ENCODE data around the gene CYB5D1. TPM values are rescaled to one million over a fixed set of nuclear protein-coding genes. Genes with fewer than 3 reads are reported as not detected.

CYB5D1 gene
- total RNA-seq, 3 donors from 2014 or later, result 11.5 to 17.0 (median 12.2) TPM

DNA sequence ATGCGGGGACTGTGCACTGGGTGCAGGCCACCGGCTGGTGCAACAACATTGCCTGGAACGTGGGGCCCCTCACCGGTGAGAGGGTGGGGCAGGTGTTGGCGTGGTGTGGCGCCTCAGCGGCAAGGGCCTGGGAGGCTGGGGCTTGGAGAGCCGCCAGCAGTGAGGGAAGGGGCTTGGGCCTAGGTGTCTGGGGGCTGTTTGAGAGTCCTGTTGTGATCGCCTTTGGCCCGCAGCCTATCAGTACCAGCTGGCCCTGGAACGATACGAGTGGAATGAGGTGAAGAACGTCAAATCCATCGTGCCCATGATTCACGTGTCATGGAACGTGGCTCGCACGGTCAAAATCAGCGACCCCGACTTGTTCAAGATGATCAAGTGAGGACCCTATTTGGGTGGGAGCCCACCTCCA is 5.5 kb upstream of the CYB5D1 start:
- intact Hi-C loops (cut with DNase I, micrococcal nuclease), result no loop called here
- no peak for ATAC-seq

DNA sequence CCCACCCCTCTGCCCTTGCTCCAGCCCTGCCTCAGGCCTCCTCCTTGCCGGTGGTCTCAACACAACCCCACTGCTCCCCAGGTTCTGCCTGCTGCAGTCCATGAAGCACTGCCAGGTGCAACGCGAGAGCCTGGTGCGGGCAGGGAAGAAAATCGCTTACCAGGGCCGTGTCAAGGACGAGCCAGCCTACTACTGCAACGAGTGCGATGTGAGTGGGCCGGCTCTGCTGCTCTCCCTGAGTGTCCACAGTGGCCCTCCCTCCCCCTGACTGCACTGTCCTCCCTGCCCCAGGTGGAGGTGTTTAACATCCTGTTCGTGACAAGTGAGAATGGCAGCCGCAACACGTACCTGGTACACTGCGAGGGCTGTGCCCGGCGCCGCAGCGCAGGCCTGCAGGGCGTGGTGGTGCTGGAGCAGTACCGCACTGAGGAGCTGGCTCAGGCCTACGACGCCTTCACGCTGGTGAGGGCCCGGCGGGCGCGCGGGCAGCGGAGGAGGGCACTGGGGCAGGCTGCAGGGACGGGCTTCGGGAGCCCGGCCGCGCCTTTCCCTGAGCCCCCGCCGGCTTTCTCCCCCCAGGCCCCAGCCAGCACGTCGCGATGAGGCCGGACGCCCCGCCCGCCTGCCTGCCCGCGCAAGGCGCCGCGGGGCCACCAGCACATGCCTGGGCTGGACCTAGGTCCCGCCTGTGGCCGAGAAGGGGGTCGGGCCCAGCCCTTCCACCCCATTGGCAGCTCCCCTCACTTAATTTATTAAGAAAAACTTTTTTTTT is 4.7 kb upstream of the CYB5D1 start:
- Histone ChIP-seq H3K36me3 (ENCODE audit: low read depth) (peaks cover 15% of the 10 kb centered on the region), H3K4me1 (ENCODE audit: low read depth) (peaks cover 29% of the 10 kb centered on the region), H3K4me3 (no peak overlapping the region), H3K9me3 (no peaks in the 10 kb centered on the region)
- intact Hi-C loops (cut with DNase I, micrococcal nuclease), result no loop called here
- DNase-seq (peak in 2 of 3 donors; percentile 19 to 58), ATAC-seq (no peak)
- TF ChIP-seq, protein P1, sequence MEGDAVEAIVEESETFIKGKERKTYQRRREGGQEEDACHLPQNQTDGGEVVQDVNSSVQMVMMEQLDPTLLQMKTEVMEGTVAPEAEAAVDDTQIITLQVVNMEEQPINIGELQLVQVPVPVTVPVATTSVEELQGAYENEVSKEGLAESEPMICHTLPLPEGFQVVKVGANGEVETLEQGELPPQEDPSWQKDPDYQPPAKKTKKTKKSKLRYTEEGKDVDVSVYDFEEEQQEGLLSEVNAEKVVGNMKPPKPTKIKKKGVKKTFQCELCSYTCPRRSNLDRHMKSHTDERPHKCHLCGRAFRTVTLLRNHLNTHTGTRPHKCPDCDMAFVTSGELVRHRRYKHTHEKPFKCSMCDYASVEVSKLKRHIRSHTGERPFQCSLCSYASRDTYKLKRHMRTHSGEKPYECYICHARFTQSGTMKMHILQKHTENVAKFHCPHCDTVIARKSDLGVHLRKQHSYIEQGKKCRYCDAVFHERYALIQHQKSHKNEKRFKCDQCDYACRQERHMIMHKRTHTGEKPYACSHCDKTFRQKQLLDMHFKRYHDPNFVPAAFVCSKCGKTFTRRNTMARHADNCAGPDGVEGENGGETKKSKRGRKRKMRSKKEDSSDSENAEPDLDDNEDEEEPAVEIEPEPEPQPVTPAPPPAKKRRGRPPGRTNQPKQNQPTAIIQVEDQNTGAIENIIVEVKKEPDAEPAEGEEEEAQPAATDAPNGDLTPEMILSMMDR (IDR thresholded peaks at IDR 0.05), result no peak

More for the DNA sequence above, 5.5 kb upstream of the CYB5D1 start:
- Histone ChIP-seq H3K9me3 (no peaks in the 10 kb centered on the region), H3K4me3 (no peak overlapping the region), H3K36me3 (ENCODE audit: low read depth) (peaks cover 9% of the 10 kb centered on the region), H3K4me1 (ENCODE audit: low read depth) (peaks cover 26% of the 10 kb centered on the region)
- TF ChIP-seq, protein P1 (IDR thresholded peaks at IDR 0.05), result no peak
- peak in 2 of 3 donors; percentile 33 to 72 for DNase-seq

DNA sequence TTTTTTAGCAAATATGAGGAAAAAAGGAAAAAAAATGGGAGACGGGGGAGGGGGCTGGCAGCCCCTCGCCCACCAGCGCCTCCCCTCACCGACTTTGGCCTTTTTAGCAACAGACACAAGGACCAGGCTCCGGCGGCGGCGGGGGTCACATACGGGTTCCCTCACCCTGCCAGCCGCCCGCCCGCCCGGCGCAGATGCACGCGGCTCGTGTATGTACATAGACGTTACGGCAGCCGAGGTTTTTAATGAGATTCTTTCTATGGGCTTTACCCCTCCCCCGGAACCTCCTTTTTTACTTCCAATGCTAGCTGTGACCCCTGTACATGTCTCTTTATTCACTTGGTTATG is 4.1 kb upstream of the CYB5D1 start:
- no peaks in the 10 kb centered on the region for H3K9me3 ChIP-seq
- no peak overlapping the region for H3K4me3 ChIP-seq
- intact Hi-C loops (cut with DNase I, micrococcal nuclease), result no loop called here
- peak in 2 of 3 donors; percentile 25 to 61 for DNase-seq
- TF ChIP-seq, protein P1 (IDR thresholded peaks at IDR 0.05), result no peak
- H3K4me1 ChIP-seq (ENCODE audit: low read depth), result peaks cover 35% of the 10 kb centered on the region
- no peak for ATAC-seq
- peaks cover 15% of the 10 kb centered on the region for H3K36me3 ChIP-seq (ENCODE audit: low read depth)

DNA sequence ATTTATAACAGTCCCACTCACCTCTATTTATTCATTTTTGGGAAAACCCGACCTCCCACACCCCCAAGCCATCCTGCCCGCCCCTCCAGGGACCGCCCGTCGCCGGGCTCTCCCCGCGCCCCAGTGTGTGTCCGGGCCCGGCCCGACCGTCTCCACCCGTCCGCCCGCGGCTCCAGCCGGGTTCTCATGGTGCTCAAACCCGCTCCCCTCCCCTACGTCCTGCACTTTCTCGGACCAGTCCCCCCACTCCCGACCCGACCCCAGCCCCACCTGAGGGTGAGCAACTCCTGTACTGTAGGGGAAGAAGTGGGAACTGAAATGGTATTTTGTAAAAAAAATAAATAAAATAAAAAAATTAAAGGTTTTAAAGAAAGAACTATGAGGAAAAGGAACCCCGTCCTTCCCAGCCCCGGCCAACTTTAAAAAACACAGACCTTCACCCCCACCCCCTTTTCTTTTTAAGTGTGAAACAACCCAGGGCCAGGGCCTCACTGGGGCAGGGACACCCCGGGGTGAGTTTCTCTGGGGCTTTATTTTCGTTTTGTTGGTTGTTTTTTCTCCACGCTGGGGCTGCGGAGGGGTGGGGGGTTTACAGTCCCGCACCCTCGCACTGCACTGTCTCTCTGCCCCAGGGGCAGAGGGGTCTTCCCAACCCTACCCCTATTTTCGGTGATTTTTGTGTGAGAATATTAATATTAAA is 3.6 kb upstream of the CYB5D1 start:
- Histone ChIP-seq H3K9me3 (no peaks in the 10 kb centered on the region), H3K4me1 (ENCODE audit: low read depth) (peaks cover 41% of the 10 kb centered on the region), H3K4me3 (no peak overlapping the region), H3K36me3 (ENCODE audit: low read depth) (peaks cover 15% of the 10 kb centered on the region)
- intact Hi-C loops (cut with DNase I, micrococcal nuclease), result no loop called here
- TF ChIP-seq, protein P1 (IDR thresholded peaks at IDR 0.05), result no peak
- no peak for ATAC-seq
- peak in 1 of 3 donors; percentile 65 for DNase-seq

DNA sequence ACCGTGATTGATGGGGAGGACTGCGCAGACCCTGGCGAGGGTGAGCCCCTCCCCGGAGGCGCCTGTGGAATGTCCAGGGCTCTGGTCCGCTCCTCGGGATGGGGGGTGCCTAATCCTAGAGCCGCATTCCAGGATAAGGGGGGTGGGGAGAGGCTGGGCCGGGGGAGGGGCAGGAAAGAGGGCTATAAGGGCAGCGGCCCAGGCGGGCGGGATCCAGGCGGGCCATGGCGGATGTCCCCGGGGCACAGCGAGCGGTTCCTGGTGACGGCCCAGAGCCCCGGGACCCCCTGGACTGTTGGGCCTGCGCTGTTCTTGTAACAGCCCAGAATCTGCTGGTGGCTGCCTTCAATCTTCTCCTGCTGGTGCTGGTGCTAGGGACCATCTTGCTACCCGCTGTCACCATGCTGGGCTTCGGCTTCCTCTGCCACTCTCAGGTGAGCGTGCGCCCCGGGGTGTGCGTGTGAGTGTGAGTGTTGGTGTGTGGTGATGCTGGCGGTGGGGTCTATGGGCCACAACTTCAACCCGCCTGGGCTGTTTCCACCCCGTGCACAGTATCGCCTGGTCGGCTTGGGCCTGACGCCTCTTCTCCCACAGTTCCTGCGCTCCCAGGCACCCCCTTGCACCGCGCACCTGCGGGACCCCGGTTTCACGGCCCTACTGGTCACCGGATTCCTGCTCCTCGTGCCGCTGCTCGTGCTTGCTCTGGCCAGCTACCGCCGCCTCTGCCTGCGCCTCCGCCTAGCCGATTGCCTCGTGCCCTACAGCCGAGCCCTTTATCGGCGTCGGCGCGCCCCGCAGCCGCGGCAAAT is 2.7 kb upstream of the CYB5D1 start, which contains the start of gene TMEM88:
TMEM88 (plus strand) TSS at position 216 of the 809 bp plus-strand sequence; CDS start at position 225, 9 bp downstream.
- no peaks in the 10 kb centered on the region for H3K9me3 ChIP-seq
- DNase-seq (peak; percentile 29 to 69 (median 64)), ATAC-seq (no peak)
- TF ChIP-seq, protein P1 (IDR thresholded peaks at IDR 0.05), result no peak
- H3K4me3 ChIP-seq, result no peak within 1 kb of the TSS
- intact Hi-C loops (cut with DNase I, micrococcal nuclease), result no loop called here
- H3K36me3 ChIP-seq (ENCODE audit: low read depth), result peaks cover 15% of the 10 kb centered on the region
- H3K4me1 ChIP-seq (ENCODE audit: low read depth), result peaks cover 43% of the 10 kb centered on the region

Data from mucosa of descending colon (tissue), 3 donors.